ENCODE data around the gene CACNA2D3.

CACNA2D3 gene

GRCh38 chr3:54870423-54870822 is 748.1 kb downstream of the CACNA2D3 start:
- no peak for DNase-seq

- DNase-seq = no peak
Measured at GRCh38 chr3:54871867-54872266, 749.5 kb downstream of the CACNA2D3 start.

- DNase-seq = no peak
Measured at GRCh38 chr3:54873059-54874010, 751.0 kb downstream of the CACNA2D3 start.

- no peak for DNase-seq
Measured at GRCh38 chr3:54874816-54875556, 752.6 kb downstream of the CACNA2D3 start.

GRCh38 chr3:54875596-54876268 is 753.4 kb downstream of the CACNA2D3 start:
- DNase-seq = peak; percentile 0

- no peak for DNase-seq
Measured at GRCh38 chr3:54876694-54877093, 754.3 kb downstream of the CACNA2D3 start.

GRCh38 chr3:54877730-54878129 is 755.4 kb downstream of the CACNA2D3 start:
- no peak for DNase-seq

GRCh38 chr3:54878145-54878544 is 755.8 kb downstream of the CACNA2D3 start:
- DNase-seq = no peak

- no peak for DNase-seq
Measured at GRCh38 chr3:54882129-54882833, 759.9 kb downstream of the CACNA2D3 start.

GRCh38 chr3:54888162-54888561 is 765.8 kb downstream of the CACNA2D3 start:
- DNase-seq = no peak

- no peak for DNase-seq
Measured at GRCh38 chr3:54888873-54889272, 766.5 kb downstream of the CACNA2D3 start.

GRCh38 chr3:54889731-54890130 is 767.4 kb downstream of the CACNA2D3 start:
- no peak for DNase-seq

- DNase-seq = no peak
Measured at GRCh38 chr3:54891540-54891897, 769.2 kb downstream of the CACNA2D3 start.

GRCh38 chr3:54892168-54892567 is 769.8 kb downstream of the CACNA2D3 start:
- no peak for DNase-seq

- DNase-seq = no peak
Measured at GRCh38 chr3:54895613-54896012, 773.3 kb downstream of the CACNA2D3 start.

GRCh38 chr3:54897028-54897711 is 774.8 kb downstream of the CACNA2D3 start:
- DNase-seq = no peak

- no peak for DNase-seq
Measured at GRCh38 chr3:54899273-54899672, 776.9 kb downstream of the CACNA2D3 start.

- DNase-seq = no peak
Measured at GRCh38 chr3:54900838-54901591, 778.7 kb downstream of the CACNA2D3 start.

- DNase-seq = no peak
Measured at GRCh38 chr3:54901906-54902685, 779.7 kb downstream of the CACNA2D3 start.

GRCh38 chr3:54905261-54905888 is 783.0 kb downstream of the CACNA2D3 start:
- DNase-seq = no peak
